NCI-H774 (cell line): ENCODE measurements around the gene FOXN3.

Experiments
- DNase-seq: peaks from one replicate; lab custom pipeline; 2025; lab: John Stamatoyannopoulos, UW

The FOXN3 gene

DNA sequence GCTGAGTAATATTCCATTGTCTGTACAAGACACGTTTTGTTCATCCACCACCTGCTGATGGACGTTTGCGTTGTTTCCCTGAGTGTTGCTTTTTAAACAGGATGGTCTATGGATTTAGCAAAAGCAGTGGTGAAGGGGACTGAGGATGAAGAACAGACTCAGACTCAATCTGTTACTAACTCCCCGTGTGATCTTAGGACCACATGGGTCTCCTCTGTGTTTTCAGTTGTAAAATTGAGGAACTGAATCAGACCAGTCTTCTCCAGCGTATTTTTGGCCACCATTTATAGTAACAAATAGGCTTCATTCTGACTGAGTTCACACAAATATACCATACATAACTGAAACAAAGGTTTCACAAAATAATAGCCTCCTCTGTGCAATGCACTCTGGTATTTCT is 85.6 kb downstream of the FOXN3 start:
- no peak for DNase-seq

DNA sequence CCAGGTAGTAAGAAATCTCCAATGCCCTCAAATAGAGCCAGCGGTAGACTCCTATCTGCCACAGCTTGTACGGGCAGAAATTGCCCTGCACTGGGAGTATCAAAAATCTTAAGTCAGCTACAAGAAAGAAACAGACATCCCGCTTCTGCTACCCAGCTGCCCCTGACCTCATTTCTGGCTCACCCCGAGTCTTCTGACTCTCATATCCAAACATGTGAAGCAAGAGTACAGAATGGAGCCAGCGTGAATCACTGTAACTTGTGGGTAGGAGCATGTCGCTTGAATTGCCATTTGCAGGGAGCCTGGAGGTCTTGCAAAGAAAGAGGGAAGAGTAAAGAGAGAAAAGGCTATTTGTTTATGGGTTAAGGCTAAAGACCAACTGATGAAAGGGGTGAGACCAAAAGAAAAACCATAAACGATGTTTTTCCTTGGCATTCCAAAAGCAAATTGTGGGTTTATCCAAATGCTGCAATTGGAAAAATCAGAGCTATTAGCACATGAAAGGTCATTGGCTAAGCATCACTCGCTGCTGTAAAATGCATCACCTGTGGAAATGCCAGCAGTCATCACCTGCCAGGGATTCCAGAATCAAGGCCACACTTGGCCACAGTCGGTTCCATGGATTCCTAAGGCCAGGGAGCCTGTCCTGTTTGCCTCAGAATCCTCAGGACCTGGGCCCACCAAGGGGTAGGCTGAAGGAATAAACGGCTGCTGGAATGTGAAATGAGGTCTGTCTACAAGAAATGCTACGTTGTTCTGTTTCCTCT is 86.6 kb downstream of the FOXN3 start:
- no peak for DNase-seq

DNA sequence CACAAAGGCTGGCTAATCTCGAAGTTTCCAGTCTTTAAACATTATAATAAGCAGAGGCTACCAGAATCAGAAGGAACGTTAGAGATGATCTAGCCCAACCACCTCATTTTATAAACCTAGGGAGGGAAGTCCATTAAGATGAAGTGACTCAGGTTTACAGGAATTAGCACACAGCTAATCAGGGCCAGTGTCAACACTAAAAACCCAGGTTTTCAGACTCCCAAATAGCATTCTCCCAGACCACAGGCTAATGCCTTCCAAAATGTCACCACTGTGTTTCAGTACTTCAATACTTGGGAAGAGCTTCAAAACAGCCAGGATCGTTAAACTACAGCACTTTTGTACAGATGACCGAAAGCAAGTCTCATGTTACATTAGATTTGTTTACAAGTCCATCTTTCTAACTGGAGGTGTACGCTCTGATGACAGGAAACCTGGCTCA is 89.2 kb downstream of the FOXN3 start:
- DNase-seq = no peak

DNA sequence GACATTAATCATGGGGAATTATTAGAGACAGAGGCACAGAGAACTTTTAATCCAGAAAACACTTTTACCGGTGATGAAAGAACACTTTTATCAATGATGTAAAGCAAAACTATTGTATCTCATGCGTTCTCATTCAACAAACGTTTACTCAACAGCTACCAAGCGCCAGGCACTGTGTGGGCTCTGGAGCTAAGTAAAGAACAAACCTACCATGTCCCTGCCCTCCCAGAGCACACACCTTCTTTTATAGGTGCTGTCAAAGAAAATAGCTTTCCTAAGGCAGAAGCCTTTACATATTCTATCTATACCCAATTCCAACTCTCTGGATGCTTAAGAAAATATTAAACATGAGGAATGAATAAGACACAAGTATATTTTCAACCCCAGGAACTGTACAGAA is 91.1 kb downstream of the FOXN3 start:
- DNase-seq = no peak

GRCh38 chr14:89325299-89325883 is 91.6 kb downstream of the FOXN3 start:
- no peak for DNase-seq

DNA sequence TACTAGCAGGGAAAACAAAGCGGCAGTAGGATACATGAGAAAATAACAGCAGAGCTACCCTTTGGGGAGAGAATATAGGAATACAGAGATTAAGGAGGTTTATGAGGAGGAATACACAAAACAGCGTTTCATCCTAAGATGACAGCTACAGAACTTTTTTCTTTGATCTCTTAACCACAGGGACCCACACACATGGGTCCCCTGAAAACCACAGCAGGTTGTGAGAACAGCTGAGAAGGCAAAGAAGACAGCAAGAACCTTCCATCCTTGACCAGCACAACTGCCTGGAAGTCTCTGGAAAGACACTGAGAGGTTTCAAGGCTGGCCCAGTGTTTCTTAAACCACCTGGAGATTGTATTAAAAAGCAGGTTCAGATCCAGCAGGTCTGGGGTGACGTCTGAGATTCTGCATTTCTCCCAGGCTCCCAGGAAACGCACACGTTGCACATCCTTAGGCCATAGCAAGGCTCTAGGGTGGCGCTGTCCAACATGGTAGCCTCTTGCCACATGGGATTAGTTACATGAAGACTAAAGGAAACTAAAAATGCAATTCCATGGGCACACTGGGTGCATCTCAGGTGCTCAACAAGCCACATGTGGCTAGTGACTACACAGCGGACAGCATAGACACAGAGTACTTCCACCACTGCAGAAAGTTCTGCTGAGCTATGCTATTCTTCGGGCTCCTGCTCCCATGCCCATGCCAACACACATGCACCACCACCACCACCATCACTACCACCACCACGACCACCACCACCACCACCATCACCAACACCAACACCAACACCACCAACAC is 92.3 kb downstream of the FOXN3 start:
- DNase-seq = no peak

GRCh38 chr14:89320381-89321000 is 96.5 kb downstream of the FOXN3 start:
- DNase-seq = no peak

- DNase-seq = no peak
Measured at GRCh38 chr14:89319687-89320086, 97.3 kb downstream of the FOXN3 start.

- DNase-seq = no peak
Measured at GRCh38 chr14:89317051-89317691, 99.9 kb downstream of the FOXN3 start.

GRCh38 chr14:89315493-89316470 is 101.3 kb downstream of the FOXN3 start:
- no peak for DNase-seq

DNA sequence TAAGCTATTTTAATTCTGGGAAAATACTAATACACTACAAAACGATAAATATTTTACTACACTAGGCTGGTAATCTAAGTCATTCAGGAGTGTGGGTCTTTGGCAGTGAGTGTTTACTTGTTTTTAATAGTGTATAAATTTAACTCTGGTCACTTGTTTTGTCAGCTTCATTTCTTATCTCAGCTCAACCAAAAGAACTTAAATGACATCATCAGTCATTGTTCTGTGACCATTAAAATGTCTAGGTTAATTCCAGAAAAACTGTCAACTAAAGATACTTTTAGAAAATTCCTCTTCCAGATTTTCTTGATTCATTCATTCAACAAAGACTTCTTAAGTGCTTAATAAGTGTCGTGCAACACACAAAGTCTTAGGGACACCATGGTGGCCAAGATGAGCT is 102.8 kb downstream of the FOXN3 start:
- no peak for DNase-seq

- no peak for DNase-seq
Measured at GRCh38 chr14:89312932-89313331, 104.1 kb downstream of the FOXN3 start.

DNA sequence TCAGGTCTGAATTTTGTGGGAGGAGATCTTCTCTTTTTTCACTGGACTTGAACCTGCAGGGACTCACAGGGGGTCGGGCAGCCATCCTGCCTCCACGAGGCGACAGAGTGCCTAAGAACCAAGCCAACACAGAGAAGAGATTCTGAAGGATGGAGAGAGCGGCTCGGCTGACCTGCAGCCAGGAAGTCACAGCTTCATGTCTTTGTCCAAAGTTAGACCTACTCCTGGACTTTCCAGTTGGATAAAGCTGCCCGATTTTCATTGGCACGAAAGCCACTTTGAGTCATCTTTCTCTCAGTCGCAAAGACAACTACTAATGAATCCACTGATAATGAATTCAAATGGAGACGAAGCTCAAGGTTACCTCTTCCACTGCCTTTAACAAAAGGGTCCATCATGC is 106.8 kb downstream of the FOXN3 start:
- no peak for DNase-seq

DNA sequence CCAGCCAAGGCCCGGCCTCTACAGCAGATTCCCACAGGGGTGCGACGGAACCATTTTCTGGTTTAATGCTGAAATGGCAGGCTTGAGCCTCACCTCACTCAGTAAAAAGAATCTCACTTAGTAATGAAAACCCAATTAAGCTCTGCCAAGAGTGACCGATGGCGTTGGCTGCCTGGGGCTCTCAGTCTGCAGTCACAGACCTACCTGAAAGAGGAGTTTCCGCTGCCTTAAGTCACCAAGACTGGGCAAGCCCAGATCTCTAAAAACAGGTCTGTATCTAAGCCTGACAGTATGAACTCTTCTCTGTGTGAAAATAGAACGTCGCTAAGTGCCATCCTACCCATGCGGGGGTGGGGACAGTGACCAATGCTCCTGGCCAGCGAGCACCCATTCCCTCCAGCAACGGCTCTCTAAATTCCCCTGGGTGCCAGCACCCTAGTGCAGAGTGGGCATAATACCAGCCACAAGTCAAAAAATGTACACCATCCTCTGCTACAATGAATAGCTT is 107.3 kb downstream of the FOXN3 start:
- no peak for DNase-seq

DNA sequence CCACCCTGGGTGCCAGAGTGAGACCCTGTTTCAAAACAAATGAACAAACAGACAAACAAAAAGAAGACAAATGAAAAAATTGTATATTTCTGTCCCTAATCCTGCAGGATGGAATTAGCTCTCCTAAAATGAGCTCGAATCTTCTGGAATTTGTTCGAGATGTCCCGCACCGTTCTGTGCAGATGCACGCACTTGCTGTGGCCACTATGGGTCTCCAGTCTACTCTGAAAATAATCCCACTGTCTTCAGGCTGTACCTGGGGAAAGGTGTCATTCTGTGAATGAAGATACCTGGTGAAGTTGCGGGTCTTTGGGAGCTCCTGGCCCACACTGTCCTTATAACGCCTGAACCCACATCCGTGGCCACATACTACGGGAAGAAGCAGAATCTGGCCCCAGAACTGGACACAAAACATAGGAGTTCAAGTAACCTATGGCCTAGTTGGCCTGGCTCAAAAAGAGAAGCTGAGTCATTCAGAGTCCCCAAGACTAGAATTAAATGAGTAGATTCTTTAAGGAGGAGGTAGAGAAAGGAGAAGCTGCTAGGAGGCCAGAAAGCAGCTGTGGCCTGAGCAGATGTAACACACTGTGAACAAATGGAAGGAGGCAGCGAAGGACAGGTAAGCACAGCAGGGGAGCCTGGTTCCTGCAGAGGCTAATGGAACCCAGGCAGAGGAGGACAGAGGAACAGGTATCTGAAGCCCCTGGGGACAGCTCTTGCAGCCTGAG is 108.6 kb downstream of the FOXN3 start:
- DNase-seq = no peak

DNA sequence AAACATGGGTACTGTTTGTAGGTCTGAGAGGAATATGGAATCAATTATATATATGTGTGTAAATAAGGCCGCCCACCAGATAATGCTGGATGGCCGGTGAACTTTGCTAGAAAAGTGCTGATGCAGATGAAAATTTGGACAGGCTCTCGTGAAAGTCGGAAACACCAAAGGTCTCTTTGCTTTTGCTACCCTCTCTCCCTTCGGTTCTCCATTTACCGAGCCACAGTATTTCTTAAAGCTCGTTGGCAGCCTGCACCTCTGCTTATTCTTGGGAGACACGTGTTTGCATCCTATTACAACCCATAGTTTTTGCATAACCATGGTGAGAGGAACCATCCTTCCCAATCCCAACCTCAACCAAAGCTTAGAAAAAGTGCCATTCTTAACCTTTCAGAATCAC is 109.6 kb downstream of the FOXN3 start:
- DNase-seq = no peak

DNA sequence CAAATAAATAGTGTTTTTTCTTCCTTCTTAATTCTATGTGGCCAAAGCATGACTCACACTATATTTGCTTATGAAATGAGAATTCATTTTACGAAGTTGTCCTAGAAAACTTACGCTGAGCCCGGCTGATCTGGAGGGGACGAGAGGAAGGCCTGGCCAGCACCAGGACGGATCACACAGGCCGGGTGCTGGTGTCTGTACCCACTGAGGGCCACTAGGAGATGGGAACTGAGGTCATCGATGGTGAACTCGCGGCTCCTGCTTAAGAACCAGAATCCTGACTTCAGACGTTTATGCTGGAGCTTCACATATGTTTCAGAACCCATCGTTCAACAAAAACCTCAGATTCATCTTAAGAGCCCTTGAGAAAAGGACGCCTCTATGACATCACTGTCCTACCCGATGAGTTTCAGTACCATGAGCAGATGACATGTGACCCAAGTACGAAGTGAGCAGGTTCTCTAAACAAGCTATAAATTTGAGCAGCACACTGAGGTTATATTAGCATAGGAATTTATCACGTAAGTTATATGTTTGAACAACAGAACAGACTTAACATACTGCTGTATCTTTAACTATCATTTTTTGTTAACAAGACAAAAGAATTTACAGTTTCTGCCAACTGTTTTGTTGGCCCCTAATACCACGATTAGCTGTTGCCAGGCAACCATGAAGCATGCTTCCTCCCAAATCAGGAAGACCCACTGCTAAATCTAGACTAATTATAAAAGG is 111.9 kb downstream of the FOXN3 start:
- DNase-seq = peak; percentile 72

DNA sequence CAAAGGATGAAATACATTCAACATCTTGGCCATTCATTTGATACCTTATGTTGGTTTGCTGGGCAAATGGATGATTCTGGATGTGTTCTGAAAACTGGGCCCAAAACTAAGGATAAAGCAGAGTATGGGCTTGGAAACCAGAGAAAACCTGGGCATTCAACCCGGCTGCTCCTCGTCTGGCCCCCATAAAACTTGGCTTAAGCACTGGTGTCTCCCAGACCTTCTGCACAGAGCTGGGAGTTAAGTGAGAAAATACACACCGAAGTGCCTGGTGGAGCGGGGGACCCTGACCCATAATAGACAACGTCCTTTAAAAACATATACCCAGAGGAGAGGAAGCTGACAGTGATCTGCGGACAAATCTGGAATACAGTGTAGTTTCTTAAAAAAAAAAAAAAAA is 112.5 kb downstream of the FOXN3 start:
- no peak for DNase-seq
